ENCODE data around the gene RNF186.
"Not testable (repeated sequence)": the region's sequence is repeated elsewhere in the genome, so short reads cannot be mapped to it uniquely, and the experiment has no call there.

RNF186 gene

DNA sequence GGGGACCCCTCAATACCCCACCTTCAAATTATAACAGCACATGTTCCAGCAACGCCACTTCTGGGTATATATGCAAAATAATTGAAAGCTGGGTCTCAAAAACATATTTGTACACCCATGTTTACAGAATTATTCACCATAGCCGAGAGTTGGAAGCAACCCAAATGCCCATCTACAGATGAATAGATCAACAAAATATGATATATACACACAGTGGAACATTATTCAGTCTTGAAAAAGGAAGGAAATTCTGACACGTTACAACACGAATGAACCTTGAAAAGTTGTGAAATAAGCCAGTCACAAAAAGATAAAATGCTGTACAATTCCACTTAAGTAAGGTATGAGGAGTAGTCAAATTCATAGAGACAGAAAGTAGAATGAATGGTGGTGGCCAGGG, 20.5 kb downstream of the RNF186 start:
- DNase-seq (ENCODE audit: low read depth in 3 of 3) = no peak

DNA sequence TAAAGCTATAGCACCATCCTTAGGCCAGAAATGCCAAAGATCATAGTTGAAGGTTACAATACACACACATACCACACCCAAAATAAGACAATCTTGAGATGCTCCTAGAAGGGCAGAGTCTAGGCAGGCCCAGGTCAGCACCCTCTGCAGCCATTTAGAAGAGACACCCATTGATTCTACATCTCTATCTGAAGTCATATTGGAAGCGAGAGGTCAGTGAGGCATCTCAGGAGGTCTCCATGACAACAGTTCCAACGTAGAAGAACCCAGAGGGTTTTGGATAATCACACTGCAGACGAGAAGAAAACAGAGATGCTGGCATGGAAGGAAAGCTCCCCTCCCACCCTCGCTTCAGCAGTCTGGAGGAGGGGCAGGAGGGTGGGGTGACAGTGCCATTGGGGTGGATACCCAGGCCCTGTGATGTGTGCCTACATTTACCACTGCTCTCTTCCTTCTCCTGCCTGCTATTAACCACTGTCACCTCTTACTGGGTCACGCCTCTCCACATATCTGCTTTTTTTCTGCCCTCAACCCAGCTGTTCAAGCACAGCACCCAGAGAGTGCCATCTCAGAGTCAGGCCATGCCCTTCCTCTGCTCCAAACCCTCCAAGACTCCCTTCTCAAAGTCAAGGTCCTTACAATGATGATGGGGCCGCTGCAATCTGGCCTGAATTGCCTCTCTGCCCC, 21.6 kb downstream of the RNF186 start:
- DNase-seq (ENCODE audit: low read depth in 3 of 3) = no peak

DNA sequence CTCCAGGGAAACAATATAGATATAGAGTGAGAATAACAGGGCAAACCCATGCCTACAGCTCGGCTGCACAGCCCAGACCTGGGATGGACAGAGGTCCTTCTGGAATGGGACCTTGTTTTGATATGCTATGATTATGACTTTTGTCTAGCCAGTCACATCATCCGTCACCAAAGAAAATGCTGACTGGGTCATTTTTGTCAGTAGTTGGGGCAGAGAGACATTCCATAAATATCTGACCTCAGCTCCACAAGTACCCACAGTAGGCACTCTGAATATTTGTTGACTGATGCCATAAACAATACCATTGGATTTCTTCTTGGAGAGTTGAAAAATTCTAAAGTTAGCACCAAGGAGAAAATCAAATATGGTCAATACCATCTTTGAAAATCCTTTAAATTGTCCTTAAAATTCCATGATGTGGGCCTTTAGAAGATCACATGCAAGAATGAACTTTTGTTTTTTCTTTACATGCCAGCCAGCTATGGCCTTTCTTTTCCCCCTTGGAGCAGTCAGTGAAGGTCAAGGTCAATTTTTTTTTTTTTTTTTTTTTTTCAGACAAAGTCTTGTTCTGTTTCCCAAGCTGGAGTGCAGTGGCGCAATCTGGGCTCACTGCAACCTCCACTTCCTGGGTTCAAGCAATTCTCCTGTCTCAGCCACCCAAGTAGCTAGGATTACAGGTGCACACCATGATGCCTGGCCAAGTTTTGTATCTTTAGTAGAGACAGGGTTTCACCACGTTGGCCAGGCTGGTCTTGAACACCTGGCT, 22.7 kb downstream of the RNF186 start:
- DNase-seq (ENCODE audit: low read depth in 3 of 3) = no peak

DNA sequence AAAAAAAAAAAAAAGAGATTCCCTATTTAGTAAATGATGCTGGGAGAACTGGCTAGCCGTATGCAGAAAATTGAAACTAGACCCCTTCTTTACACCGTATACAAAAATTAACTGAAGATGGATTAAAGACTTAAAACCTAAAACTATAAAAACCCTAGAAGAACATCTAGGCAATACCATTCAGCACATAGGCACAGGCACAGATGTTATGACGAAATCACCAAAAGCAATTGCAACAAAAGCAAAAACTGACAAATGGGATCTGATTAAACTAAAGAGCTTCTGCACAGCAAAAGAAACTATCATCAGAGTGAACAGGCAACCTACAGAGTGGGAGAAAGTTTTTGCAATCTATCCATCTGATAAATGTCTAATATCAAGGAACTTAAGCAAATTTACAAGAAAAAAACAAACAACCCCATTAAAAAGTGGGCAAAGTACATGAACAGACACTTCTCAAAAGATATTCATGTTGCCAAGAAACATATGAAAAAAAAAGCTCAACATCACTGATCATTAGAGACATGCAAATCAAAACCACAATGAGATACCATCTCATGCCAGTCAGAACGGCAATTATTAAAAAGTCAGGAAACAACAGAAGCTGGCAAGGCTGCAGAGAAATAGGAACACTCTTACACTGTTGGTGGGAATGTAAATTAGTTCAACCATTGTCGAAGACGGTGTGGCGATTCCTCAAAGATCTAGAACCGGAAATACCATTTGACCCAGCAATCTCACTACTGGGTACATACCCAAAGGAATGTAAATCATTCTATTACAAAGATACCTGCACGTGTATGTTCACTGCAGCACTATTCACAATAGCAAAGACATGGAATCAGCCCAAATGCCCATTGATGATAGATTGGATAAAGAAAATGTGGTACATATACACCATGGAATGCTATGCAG, 24.8 kb downstream of the RNF186 start:
- not testable (repeated sequence) for DNase-seq (ENCODE audit: low read depth in 3 of 3)

DNA sequence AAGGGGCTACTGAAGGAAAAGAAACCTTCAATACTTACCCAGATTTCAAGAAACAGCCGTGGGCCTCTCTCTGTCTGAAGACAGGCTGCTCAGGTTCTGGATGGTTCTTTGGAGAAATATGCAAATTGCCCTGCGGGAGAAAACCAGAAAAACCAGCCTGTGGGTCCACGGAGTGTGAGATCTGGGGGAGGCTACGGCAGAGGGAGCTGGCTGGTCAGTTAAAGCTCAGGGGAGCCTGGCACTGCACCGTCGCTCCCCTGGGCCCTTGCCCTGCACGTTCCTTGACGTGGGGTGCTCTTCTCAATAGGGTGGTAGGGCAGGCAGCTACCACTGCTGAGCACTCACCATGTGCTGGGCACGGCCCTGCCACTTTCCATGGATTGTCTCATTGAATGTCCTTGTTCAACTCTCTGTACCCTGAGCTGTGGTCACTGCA, 28.1 kb downstream of the RNF186 start:
- DNase-seq (ENCODE audit: low read depth in 3 of 3) = no peak

DNA sequence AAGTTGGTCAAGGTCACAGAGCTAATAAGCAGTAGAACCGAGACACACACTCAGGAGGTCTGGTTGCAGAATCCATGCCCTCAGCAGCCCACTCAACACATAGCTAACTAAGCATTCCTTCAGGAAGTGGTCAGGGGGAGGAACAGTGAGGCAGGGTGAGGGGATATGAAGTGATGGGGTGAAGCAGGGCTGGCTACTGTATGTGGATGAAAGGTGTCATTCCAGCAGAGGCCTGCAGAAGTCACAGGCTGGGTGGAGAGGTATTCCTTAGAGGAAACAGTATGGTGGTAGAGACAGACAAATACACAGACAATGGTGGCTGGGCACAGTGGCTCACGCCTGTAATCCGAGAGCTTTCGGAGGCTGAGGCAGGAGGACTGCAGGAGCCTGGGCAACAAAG, 29.4 kb downstream of the RNF186 start:
- DNase-seq (ENCODE audit: low read depth in 3 of 3) = no peak

DNA sequence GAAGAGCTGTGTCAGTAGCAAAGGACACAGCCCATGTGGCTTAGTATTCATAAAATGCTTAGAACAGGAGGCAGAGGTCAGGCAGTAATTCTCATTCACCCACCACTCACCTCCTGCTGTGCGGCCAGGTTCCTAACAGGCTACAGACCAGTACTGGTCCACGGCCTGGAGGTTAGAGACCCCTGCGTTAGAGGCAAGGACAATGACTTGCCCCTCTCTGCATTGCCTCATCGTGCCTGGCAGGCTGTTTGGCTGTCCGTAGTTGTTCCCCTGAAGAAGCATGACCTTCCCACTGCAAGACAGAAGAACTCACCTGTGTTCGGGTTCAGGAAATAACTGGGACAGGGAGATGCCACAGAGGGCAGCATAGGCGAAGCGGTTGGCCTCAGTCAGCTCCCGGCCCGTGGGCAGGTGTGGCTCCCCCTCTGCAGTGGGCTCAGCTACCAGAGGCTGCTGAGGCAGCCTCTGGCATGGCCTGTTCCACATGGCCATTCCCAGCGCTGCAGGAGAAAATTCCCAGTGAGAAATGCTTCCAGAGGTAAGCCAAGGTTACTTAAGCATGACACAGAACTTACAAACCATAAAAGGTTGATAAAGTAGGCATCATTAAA, 34.7 kb downstream of the RNF186 start:
- no peak for DNase-seq (ENCODE audit: low read depth in 3 of 3)

DNA sequence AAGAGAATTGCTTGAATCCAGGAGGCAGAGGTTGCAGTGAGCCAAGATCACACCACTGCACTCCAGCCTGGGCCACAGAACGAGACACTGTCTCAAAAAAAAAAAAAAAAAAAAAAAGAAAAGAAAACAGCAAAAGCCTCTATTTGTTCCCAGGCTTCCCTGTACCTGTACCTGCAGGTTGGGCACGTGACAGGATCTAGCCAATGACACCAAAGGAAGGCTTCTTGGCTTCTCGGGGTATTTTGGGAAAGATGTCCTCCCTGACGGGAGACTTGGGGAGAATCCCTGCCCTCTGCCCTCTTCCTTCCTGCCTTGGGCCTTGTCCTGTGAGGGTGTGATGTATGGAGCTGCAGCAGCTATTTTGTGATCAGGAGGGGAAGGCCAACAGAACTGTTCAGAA, 38.1 kb downstream of the RNF186 start:
- no peak for DNase-seq (ENCODE audit: low read depth in 3 of 3)

DNA sequence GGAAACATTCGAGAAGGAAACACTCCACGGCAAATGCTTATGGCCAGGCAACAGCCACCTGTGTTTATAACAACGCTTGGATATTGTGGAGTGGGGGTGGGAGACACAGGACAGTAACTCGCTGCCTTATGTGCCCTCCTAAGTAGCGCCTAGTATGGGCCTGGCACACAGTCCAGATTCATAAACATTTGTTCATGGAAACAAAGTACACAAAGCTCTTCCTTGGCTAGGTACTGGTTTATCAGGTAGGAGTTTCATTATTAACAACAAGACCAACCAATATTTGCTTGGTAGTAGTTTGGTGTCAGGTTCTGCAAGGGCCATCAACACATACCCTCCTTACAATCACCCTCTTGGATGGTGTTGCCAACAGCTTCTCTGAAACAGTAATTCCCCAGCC, 38.8 kb downstream of the RNF186 start:
- no peak for DNase-seq (ENCODE audit: low read depth in 3 of 3)

DNA sequence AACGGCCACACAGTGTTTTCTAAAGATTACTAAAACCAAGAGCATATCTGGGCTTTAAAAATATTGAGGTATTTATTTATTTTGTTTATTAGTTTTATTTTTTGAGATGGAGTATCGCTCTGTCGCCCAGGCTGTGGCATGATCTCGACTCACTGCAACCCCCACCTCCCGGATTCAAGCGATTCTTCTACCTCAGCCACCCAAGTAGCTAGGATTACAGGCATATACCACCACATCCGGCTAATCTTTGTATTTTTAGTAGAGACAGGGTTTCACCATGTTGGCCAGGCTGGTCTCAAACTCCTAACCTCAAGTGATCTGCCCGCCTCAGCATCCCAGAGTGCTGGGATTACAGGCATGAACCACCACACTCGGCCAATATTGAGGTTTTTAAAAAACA, 39.3 kb downstream of the RNF186 start:
- DNase-seq (ENCODE audit: low read depth in 3 of 3) = no peak

DNA sequence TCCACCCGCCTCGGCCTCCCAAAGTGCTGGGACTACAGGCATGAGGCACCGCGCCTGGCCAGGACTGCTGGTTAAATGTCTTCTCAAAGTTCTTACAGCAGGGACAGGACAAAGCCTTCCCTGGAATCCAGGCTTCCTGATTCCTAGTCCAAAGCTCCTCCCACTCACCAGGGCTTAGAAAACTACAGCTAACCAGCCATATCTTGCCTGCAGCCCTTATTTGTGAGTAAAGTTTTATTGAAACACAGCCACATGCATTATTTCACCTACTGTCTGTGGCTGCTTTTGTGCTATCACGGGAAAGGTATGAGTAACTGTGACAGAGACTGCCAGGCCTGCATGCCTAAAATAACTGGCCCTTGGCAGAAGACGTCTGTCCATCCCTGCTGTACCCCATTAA, 39.8 kb downstream of the RNF186 start:
- no peak for DNase-seq (ENCODE audit: low read depth in 3 of 3)

DNA sequence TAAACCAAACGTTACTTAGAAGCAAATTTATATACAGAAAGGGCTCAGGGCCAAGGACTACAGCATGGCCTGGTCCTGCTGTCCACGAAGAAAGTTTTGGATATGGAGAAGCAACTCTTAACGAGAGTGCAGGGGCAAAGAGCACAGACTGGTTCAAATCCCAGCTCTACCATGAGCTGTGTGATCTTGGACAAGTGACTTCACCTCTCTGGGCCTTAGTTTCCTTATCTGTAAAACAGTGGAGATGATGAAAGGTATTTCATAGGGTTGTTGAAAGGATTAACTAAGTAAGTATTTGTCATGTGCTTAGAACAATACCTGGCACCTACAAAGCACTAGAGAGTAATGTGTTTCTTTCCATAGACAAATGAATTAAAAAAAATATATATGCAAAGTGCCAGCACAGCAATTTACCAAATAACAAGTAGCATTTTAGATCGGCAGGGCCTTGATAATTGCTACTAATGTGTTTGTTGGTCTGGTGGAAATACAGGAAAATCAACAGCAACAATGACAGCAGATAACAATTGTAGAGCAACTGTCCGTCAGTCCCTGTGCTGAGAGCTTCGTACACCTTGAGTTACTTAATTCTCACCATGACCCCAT, 40.8 kb downstream of the RNF186 start:
- DNase-seq (ENCODE audit: low read depth in 3 of 3) = no peak

DNA sequence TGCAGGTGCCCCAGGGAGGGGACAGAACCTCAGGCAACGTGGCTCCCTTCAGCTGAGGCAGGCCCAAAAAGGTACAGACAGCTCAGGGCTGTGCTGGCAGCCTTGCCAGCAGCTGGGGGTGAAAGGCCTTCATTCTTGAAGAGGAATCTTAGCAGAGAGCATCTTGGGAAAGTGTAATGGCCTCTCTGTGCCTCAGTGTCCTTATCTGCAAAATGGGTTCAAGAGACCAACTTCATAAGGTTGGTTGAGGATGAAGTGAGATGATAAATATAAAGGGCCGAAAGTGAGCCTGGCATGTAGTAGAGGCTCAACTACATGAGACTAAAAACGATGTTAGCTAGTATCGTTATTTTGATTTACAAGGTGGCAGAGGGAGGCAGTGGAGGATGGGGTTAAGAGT, 41.6 kb downstream of the RNF186 start:
- no peak for DNase-seq (ENCODE audit: low read depth in 3 of 3)

DNA sequence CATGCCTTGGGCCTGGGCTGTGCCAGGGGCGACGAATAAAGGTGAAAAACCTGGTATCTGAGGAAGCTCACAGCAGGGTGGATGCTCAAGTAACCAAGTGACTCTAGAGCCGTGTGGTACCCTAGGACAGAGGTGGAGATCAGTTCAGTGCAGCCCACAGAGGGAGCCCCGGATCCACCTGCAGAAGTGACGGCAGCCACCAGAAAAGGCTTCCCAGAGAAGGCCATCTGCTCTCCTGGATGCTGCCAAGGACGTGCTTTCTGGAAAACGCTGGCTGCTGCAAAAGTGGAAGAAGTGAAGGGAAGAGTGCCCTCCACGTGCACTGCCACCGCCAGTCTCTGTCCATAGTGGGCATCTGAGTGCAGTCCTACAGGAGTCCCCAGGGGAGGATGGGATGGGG, 43.0 kb downstream of the RNF186 start:
- no peak for DNase-seq (ENCODE audit: low read depth in 3 of 3)

DNA sequence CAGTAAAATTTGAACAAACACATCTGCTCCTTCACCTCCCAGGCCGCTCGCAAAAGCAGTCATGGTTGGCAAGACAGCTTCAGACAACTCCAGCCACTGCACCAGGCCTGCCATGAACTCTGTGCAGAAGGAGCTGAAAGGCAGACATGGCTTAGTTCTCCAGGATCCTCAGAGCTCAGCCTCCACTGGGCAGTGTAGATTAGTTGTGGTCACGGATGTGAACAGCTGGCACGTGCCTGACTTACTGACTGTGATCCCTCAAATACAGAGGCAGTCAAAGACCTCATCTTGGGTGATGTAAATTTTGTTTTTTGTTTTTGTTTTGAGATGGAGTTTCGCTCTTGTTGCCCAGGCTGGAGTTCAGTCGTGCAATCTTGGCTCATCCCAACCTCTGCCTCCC, 43.7 kb downstream of the RNF186 start:
- no peak for DNase-seq (ENCODE audit: low read depth in 3 of 3)

DNA sequence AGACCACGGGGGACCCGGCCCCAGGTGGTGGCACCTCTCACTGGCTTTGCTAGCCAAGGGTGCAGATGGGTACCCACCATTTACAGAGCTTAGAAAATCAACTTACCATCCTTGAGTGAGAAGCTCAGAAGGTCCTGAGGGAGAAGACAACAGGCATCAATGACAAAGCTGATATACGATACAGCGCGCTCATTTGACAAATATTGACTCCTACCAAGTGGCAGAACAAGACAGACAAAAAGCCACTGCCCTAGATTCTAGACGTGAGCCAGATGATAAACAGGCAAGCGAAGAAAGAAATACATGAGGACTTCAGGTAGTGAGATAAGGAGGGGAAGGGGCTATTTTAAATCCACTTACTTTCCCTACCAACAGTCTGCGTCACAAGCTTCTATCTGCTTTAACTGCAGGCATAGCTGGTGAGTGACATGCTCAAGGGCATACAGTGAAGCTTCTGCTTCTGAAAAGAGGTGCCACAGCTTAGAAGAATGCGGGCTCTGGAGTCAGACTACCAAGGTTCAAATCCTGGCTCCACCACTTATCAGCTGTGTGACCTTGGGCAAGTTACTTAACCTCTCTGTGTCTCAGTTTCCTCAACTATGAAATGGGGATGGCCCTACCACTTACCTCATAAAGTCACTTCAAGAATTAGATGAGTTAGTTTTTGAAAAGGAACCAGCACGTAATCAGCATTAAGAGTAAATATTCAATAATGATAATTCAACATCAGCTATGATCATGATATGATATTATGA, 44.5 kb downstream of the RNF186 start:
- DNase-seq (ENCODE audit: low read depth in 3 of 3) = no peak

DNA sequence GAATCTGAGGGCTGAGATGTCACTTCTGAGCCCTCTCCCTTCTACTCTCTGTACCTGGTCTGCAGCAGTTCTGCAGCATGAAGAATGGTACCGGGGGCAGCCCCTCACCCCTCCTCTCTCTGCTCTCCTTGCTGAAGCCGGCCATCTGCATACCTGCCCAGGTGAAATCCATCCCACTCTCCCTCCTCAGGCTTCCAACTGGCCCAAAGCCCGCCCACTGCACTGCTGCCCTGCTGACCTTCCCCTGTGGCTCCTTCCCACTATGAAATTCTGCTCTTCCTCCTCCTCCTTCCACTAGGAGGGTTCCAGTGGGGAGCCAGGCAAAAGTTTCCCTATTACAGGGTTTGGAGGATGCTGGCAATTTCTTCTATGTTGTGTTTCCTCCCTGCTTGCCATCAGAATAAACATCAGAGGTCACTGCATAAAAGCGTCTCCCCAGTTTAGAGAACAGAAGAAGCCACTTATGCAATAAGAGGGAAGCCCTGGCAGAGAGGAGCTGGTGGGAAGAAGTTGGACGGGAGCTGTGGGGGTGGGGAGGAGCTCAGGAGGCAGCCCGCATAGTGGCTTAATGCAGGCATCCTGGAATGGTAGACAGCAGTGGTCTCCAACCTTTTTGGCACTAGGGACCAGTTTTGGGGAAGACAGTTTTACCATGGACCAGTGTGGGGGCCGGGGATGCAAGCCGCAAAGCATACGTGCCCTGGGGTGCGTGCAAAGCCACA, 45.7 kb downstream of the RNF186 start:
- DNase-seq (ENCODE audit: low read depth in 3 of 3) = no peak

DNA sequence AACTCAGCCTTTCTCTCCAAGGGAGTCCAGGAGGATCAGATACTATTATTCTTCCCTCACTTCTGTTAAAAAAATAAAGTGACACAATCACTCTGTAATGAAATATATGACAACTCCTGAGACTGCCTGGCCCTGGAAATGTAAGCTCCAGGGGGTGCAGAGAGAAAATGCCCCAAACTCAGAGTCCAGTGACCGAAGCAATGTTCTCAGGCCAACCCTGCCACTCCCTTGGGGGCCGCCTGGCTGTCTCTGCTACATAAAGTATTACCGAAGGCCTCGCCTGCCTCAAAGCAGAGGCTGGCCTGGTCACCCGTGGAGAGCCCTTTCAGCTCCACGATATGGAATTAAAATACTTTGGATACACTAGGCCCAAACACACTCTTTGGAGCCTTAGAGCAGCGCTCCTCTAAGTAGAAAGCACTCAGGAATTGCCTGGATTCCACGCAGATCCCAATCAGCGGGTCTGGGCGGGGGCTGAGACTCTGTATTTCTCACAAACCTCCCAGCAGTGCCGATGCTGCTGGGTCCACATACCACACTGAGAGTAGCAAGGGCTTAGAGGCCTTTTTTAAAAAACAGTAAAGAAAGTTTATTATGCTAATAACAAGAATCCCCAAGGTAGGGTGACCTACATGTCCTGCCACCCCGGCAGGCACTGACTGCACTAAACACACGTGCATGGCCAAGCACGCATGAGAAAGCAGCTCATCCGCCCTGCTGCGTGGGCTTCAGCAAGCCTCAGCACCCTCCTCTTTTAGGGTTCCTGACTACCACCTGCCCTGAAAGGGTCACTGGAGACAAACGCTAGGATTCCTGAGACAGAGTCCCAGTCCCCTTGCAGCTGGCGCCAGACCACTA, 46.5 kb downstream of the RNF186 start:
- no peak for DNase-seq (ENCODE audit: low read depth in 3 of 3)

DNA sequence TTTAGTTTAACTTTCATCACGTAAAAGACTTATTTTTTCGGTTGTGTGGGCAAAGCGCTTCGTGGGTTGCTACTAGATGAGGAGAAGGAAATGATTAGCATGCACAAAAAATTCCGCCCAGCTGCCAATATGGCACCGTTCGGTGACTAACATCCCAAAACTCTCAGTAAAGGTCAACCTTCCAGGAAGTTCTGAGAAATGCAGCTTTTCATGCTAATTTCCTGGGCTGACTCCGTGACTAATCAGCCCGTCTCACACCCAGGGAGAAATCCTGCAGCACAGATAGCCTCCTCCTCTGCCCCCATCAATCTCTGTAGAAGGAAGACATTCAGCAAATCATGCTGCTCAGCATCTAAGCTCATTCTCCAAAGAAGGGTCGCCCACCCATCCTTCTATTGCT, 49.5 kb downstream of the RNF186 start:
- peak; percentile 25 to 49 (median 27) for DNase-seq (ENCODE audit: low read depth in 3 of 3)
